Caco-2 (cell line): ENCODE results near the gene FRMD1. TPM values are rescaled to one million over a fixed set of nuclear protein-coding genes. Genes with fewer than 3 reads are reported as not detected.

ENCODE experiments used
- BruUV-seq: library from RNA; stranded (reverse); fragments of 400-500 nt; replicated peaks from 2 replicates; lab custom pipeline; 2021; lab: Mats Ljungman, UMichigan
- CTCF ChIA-PET: fragments of 300-600 bp; sonication (Branson Sonifier 250); formaldehyde crosslinking; loops from one replicate; lab custom pipeline; 2022; ENCODE audit warnings: antibody characterized with exemption; lab: Charles Lee
- POLR2A ChIA-PET: fragments of 300-600 bp; sonication (Branson Sonifier 250); formaldehyde crosslinking; loops from one replicate; lab custom pipeline; 2022; ENCODE audit warnings: antibody characterized with exemption; lab: Charles Lee
- DNase-seq, 2 experiments: peaks; one replicate each; pipeline versions ENCODE4 v3.0.0 to v3.0.0-alpha.2; 2020 to 2022
- H3K27me3 ChIP-seq: replicated peaks from 2 replicates; pipeline ENCODE4 v1.6.0; 2011; ENCODE audit warnings: low read length; ENCODE audit not compliant: control insufficient read depth, insufficient read depth
- H3K36me3 ChIP-seq: 2 replicates; pipeline ENCODE4 v1.5.1; 2011; ENCODE audit warnings: low read length; ENCODE audit not compliant: control insufficient read depth, insufficient read depth
- H3K4me1 ChIP-seq: fragments of 250-450 bp; sonication (Bioruptor Pico); 2 replicates; pipeline ENCODE4 v1.5.1; 2020; ENCODE audit warnings: mild to moderate bottlenecking
- H3K4me3 ChIP-seq: 2 replicates; pipeline ENCODE4 v1.5.1; 2011; ENCODE audit warnings: low read depth, mild to moderate bottlenecking, control low read depth, low read length
- H3K9me3 ChIP-seq: fragments of 250-450 bp; sonication (Bioruptor Pico); 2 replicates; pipeline ENCODE4 v1.5.1; 2020; ENCODE audit warnings: mild to moderate bottlenecking, moderate library complexity
- H3K27ac Mint-ChIP-seq: one replicate; pipeline ENCODE4 v1.8.0; 2022; ENCODE audit warnings: mixed read lengths; ENCODE audit not compliant: unreplicated experiment
- H3K27me3 Mint-ChIP-seq: one replicate; pipeline ENCODE4 v1.8.0; 2022; ENCODE audit warnings: mixed read lengths; ENCODE audit not compliant: insufficient read depth, unreplicated experiment
- H3K36me3 Mint-ChIP-seq: one replicate; pipeline ENCODE4 v1.8.0; 2022; ENCODE audit warnings: mild to moderate bottlenecking, mixed read lengths; ENCODE audit not compliant: insufficient read depth, unreplicated experiment
- H3K4me1 Mint-ChIP-seq: one replicate; pipeline ENCODE4 v1.8.0; 2022; ENCODE audit warnings: low read depth, mixed read lengths; ENCODE audit not compliant: unreplicated experiment
- H3K4me3 Mint-ChIP-seq: one replicate; pipeline ENCODE4 v1.8.0; 2022; ENCODE audit warnings: mild to moderate bottlenecking, moderate library complexity, mixed read lengths; ENCODE audit not compliant: unreplicated experiment
- H3K9me3 Mint-ChIP-seq: one replicate; pipeline ENCODE4 v1.8.0; 2022; ENCODE audit warnings: mixed read lengths; ENCODE audit not compliant: unreplicated experiment
- CTCF ChIP-seq, 2 experiments: fragments of 200-600 bp in 1 of 2; IDR thresholded peaks; 1 replicate in 1 of 2; 2 replicates in 1 of 2; pipeline versions ENCODE4 v1.5.1 to v1.8.0; 2011 to 2022; ENCODE audit warnings: antibody characterized with exemption in 1 of 2, control low read depth in 1 of 2, inconsistent platforms in 1 of 2, low read depth in 1 of 2, low read length in 1 of 2, mild to moderate bottlenecking in 1 of 2, moderate library complexity in 1 of 2; ENCODE audit not compliant: insufficient read depth in 1 of 2, severe bottlenecking in 1 of 2, unreplicated experiment in 1 of 2
- intact Hi-C: fragments of 100-400 bp; cut with micrococcal nuclease; formaldehyde crosslinking; loops from one replicate; pipeline ENCODE4 v1.10.0; 2022; ENCODE audit not compliant: unreplicated experiment
- total RNA-seq: library from RNA; stranded (reverse); gene quantifications from 2 replicates; pipeline ENCODE4 v1.2.3, GENCODE V29; 2022

FRMD1 gene
- total RNA-seq, 1 experiment from 2014 or later, result 0.14 TPM

- intact Hi-C loops, result no loop called here
- Histone ChIP-seq H3K4me3 (no peak overlapping the region), H3K9me3 (no peaks in the 10 kb centered on the region), H3K4me1 (no peaks in the 10 kb centered on the region), H3K36me3 (no peaks in the 10 kb centered on the region), H3K27me3 (no peaks in the 10 kb centered on the region)
- no TSS peak for BruUV-seq
- ChIA-PET POLR2A (no interaction called here), CTCF (no interaction called here)
- H3K27me3 Mint-ChIP-seq, result no peaks in the 10 kb centered on the region
- DNase-seq, result no peak
- H3K27ac Mint-ChIP-seq, result no peak overlapping the region
- H3K4me1 Mint-ChIP-seq, result no peaks in the 10 kb centered on the region
- H3K36me3 Mint-ChIP-seq, result peaks cover 5% of the 10 kb centered on the region
- no peak for TF ChIP-seq CTCF (IDR thresholded peaks at IDR 0.05; ENCODE audit: insufficient read depth in 1 of 2, low read depth in 1 of 2, low read length in 1 of 2, severe bottlenecking in 1 of 2, unreplicated experiment in 1 of 2)
- H3K4me3 Mint-ChIP-seq, result no peak overlapping the region
- H3K9me3 Mint-ChIP-seq, result no peaks in the 10 kb centered on the region
Observed at GRCh38 chr6:168100011-168100802, 21.2 kb upstream of the FRMD1 start.

GRCh38 chr6:168099201-168100010 lies 20.4 kb upstream of the FRMD1 start:
- H3K4me3 Mint-ChIP-seq, result no peak overlapping the region
- POLR2A ChIA-PET, result interaction anchor here (0.5 kb wide), 1 partner anchor 1719 kb away, joined by 3 read pairs; no protein-coding TSS in a partner anchor

More at GRCh38 chr6:168099201-168100010, 20.4 kb upstream of the FRMD1 start:
- CTCF ChIA-PET, result no interaction called here
- Mint-ChIP-seq H3K9me3 (no peaks in the 10 kb centered on the region), H3K27me3 (no peaks in the 10 kb centered on the region), H3K4me1 (no peaks in the 10 kb centered on the region), H3K36me3 (no peaks in the 10 kb centered on the region), H3K27ac (no peak overlapping the region)
- intact Hi-C loops, result no loop called here
- no TSS peak for BruUV-seq
- H3K27me3 ChIP-seq, result no peaks in the 10 kb centered on the region
- no peaks in the 10 kb centered on the region for H3K9me3 ChIP-seq
- H3K36me3 ChIP-seq, result no peaks in the 10 kb centered on the region; the same call in 1 of the 2 replicates
- no peak for TF ChIP-seq CTCF (IDR thresholded peaks at IDR 0.05; ENCODE audit: insufficient read depth in 1 of 2, low read depth in 1 of 2, low read length in 1 of 2, severe bottlenecking in 1 of 2, unreplicated experiment in 1 of 2)
- DNase-seq, result no peak
- H3K4me3 ChIP-seq, result no peak overlapping the region
- H3K4me1 ChIP-seq, result no peaks in the 10 kb centered on the region
